Measurements from ENCODE around the gene PEG3. TPM values are rescaled to one million over a fixed set of nuclear protein-coding genes. Genes with fewer than 3 reads are reported as not detected.

Gene PEG3
- total and polyA plus RNA-seq, 10 of the 15 experiments (the other 5 are each of a cell fraction or from before 2014, with no cell fraction given), result 0.03 to 0.33 TPM; not detected in 8

- no peak for TF ChIP-seq CEBPB (IDR thresholded peaks at IDR 0.05; ENCODE audit: borderline replicate concordance in 1 of 2, low read depth in 2 of 2, low read length in 2 of 2)
- no peak for TF ChIP-seq ATF2 (IDR thresholded peaks at IDR 0.05; ENCODE audit: low read length)
- no peak for TF ChIP-seq IKZF2 (IDR thresholded peaks at IDR 0.05)
- TF ChIP-seq JUND (IDR thresholded peaks at IDR 0.05; ENCODE audit: low read depth, low read length), result no peak
- no peak for TF ChIP-seq SRF (IDR thresholded peaks at IDR 0.05; ENCODE audit: low read depth in 2 of 2, low read length in 2 of 2)
- no peak for TF ChIP-seq SMAD5 (IDR thresholded peaks at IDR 0.05; ENCODE audit: low read depth)
- no peak for TF ChIP-seq MTA2 (IDR thresholded peaks at IDR 0.05; ENCODE audit: low read depth)
- no peak for TF ChIP-seq BACH1 (IDR thresholded peaks at IDR 0.05; ENCODE audit: borderline replicate concordance)
- no peak for TF ChIP-seq ZNF622 (IDR thresholded peaks at IDR 0.05)
- no peak for TF ChIP-seq FOS (IDR thresholded peaks at IDR 0.05; ENCODE audit: borderline replicate concordance, extremely low read depth, insufficient read length)
- TF ChIP-seq, protein P1, sequence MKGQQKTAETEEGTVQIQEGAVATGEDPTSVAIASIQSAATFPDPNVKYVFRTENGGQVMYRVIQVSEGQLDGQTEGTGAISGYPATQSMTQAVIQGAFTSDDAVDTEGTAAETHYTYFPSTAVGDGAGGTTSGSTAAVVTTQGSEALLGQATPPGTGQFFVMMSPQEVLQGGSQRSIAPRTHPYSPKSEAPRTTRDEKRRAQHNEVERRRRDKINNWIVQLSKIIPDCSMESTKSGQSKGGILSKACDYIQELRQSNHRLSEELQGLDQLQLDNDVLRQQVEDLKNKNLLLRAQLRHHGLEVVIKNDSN (IDR thresholded peaks at IDR 0.05; ENCODE audit: borderline replicate concordance, extremely low read length, insufficient read depth, low read depth, low read length), result no peak
- no peak for TF ChIP-seq HDGF (IDR thresholded peaks at IDR 0.05)
- TF ChIP-seq ZNF384 (IDR thresholded peaks at IDR 0.05; ENCODE audit: borderline replicate concordance, low read depth, low read length), result no peak
- no peak for TF ChIP-seq CHD4 (IDR thresholded peaks at IDR 0.05)
- TF ChIP-seq IKZF1 (conservative IDR thresholded peaks at IDR 0.05), result no peak
- Histone ChIP-seq H3K79me2 (ENCODE audit: control insufficient read depth, insufficient read depth, low read length) (no peaks in the 10 kb centered on the region), H3K9me3 (replicated peaks; ENCODE audit: control insufficient read depth, insufficient read depth, low read length) (peaks cover 6% of the 10 kb centered on the region; the same call in 1 of the 3 replicates), H3K36me3 (ENCODE audit: control insufficient read depth in 2 of 2, insufficient read depth in 2 of 2, low read length in 1 of 2) (no peaks in the 10 kb centered on the region), H3K4me3 (no peak overlapping the region), H2AFZ (ENCODE audit: control insufficient read depth, low read depth, low read length) (no peak overlapping the region), H3K27ac (ENCODE audit: control insufficient read depth, insufficient read depth) (no peak overlapping the region), H3K9ac (ENCODE audit: control insufficient read depth, insufficient read depth, low read length) (no peak overlapping the region), H4K20me1 (ENCODE audit: control insufficient read depth, insufficient read depth) (no peaks in the 10 kb centered on the region), H3K4me2 (ENCODE audit: control insufficient read depth, insufficient read depth) (no peak overlapping the region), H3K27me3 (replicated peaks in 1 of 2; ENCODE audit: control insufficient read depth in 2 of 2, insufficient read depth in 2 of 2, low read length in 1 of 2) (no peaks in the 10 kb centered on the region), H3K4me1 (ENCODE audit: control insufficient read depth, insufficient read depth, low read length) (no peaks in the 10 kb centered on the region)
- intact Hi-C loops (cut with micrococcal nuclease; ENCODE audit: unreplicated experiment), result no loop called here
- SMC1A ChIA-PET (ENCODE audit: uncharacterized antibody, unreplicated experiment), result no interaction called here
- POLR2A ChIA-PET, result no interaction called here
- CTCF ChIA-PET, result no interaction called here
- no peak for DNase-seq (ENCODE audit: low read depth, low spot score)
- no peak for ATAC-seq
- no TSS peak for BruUV-seq (replicated peaks)
- RAD21 ChIA-PET (ENCODE audit: unreplicated experiment), result no interaction called here
- in situ Hi-C loops (cut with MboI), result no loop called here
- no peak for FAIRE-seq
- 62% methylated on average over 43 of the region's 48 CpGs for WGBS (ENCODE audit: insufficient coverage, insufficient replicate concordance, low lambda C conversion rate, missing lambda C conversion rate)
These were observed 675 bp downstream of the PEG3 start for GRCh38 chr19:56839652-56840450.
